Adrenal gland (tissue), 12 donors: ENCODE measurements around the gene LYPD1. TPM values are rescaled to one million over a fixed set of nuclear protein-coding genes. Genes with fewer than 3 reads are reported as not detected.
A peak's percentile ranks its signal among the peaks of the same experiment; 100 is the strongest.

Experiments used
- DNase-seq, 7 donors: peaks; one replicate each; pipeline ENCODE4 v3.0.0-alpha.2; 2019 to 2020
- H3K27ac ChIP-seq, 5 donors: fragments of 200-600 bp; sonication (generic) in 4 of 5; 1 replicate in 3 of 5; 2 replicates in 2 of 5; pipeline versions ENCODE4 v1.5.1 to v1.8.0; 2016 to 2020; ENCODE audit warnings: mild to moderate bottlenecking in 1 of 5
- H3K27me3 ChIP-seq: fragments of 200-600 bp; 2 replicates; pipeline ENCODE4 v1.8.0; 2021
- H3K36me3 ChIP-seq, 2 donors: fragments of 200-600 bp; replicated peaks in 1 of 2; 1 replicate in 1 of 2; 2 replicates in 1 of 2; pipeline versions ENCODE4 v1.5.1 to v1.8.0; 2018 to 2022
- H3K4me1 ChIP-seq, 2 donors: fragments of 200-600 bp; replicated peaks in 1 of 2; 1 replicate in 1 of 2; 2 replicates in 1 of 2; pipeline versions ENCODE4 v1.5.1 to v1.8.0; 2018 to 2021
- H3K4me3 ChIP-seq, 4 donors: fragments of 200-600 bp; sonication (generic) in 3 of 4; one replicate each; pipeline ENCODE4 v1.5.1; 2016 to 2018
- H3K9me3 ChIP-seq, 3 donors: fragments of 200-600 bp; sonication (generic) in 1 of 3; replicated peaks in 1 of 3; 1 replicate in 2 of 3; 2 replicates in 1 of 3; pipeline versions ENCODE4 v1.5.1 to v1.8.0; 2016 to 2021
- POLR2A ChIP-seq, 2 donors: fragments of 450-650 bp; IDR thresholded peaks; one replicate each; pipeline ENCODE4 v1.6.1; 2017; ENCODE audit warnings: antibody characterized with exemption in 2 of 2, mild to moderate bottlenecking in 2 of 2, moderate library complexity in 1 of 2
- WGBS, 4 donors: extraction: QIAGEN DNeasy Blood & Tissue Kit in 2 of 4; methylation state at CpG; one replicate each; pipeline versions ENCODE4 v1.1.5 to v1.1.7; 2013 to 2017; 5-methylcytosine and 5-hydroxymethylcytosine counted together
- intact Hi-C, 2 donors: fragments of 100-400 bp; cut with DNase I; formaldehyde crosslinking; loops; one replicate each; pipeline versions ENCODE4 v1.14.1 to v1.15.0; 2022 to 2023
- polyA plus RNA-seq, 3 donors: library from polyadenylated mRNA; stranded (reverse); fragments of 200-250 nt in 2 of 3; fragments of 350-450 nt in 1 of 3; fragmentation: Illumina TruSeq in 1 of 3; extraction: RNeasy Lipid Tissue Mini Kit (QIAGEN cat#74804) in 1 of 3; gene quantifications; one replicate each; pipeline ENCODE4 v1.2.3, GENCODE V29; 2013 to 2014
- total RNA-seq, 9 donors: library from RNA; depleted of rRNA in 4 of 9; stranded (reverse); fragments of >200 nt in 4 of 9; fragments of 120-200 nt in 1 of 9; fragmentation: NEBNext Ultra II Directional in 1 of 9; extraction: Animal tissue kit (Norgen Biotek cat#: 25700) in 1 of 9; gene quantifications; one replicate each; pipeline versions ENCODE4 v1.1.0 to v1.2.4, GENCODE V29; 2013 to 2023
- TF ChIP-seq, protein P1 (sequence below), 6 experiments: fragments of 450-650 bp in 4 of 6; fragments of 200-600 bp in 2 of 6; sonication (generic) in 1 of 6; IDR thresholded peaks; 1 replicate in 5 of 6; 2 replicates in 1 of 6; pipeline versions ENCODE4 v1.5.1 to v1.8.0; 2016 to 2021; ENCODE audit warnings: antibody characterized with exemption in 6 of 6, mild to moderate bottlenecking in 2 of 6, moderate library complexity in 1 of 6
- donor health status: healthy with polysubstance abuse.
- donor health status: Bipolar disorder and iron deficiency.
- donor health status: DM: yes; HTN: yes; CAD: no.
- donor health status: DM: no; HTN: no; CAD: no.
- donor health status: DM: no; HTN: no; CAD: no.
- donor health status: DM: yes; HTN: yes; CAD: no.

The LYPD1 gene
- total and polyA plus RNA-seq, 12 donors = 0.22 to 6.9 (median 0.80) TPM; not detected in 2

DNA sequence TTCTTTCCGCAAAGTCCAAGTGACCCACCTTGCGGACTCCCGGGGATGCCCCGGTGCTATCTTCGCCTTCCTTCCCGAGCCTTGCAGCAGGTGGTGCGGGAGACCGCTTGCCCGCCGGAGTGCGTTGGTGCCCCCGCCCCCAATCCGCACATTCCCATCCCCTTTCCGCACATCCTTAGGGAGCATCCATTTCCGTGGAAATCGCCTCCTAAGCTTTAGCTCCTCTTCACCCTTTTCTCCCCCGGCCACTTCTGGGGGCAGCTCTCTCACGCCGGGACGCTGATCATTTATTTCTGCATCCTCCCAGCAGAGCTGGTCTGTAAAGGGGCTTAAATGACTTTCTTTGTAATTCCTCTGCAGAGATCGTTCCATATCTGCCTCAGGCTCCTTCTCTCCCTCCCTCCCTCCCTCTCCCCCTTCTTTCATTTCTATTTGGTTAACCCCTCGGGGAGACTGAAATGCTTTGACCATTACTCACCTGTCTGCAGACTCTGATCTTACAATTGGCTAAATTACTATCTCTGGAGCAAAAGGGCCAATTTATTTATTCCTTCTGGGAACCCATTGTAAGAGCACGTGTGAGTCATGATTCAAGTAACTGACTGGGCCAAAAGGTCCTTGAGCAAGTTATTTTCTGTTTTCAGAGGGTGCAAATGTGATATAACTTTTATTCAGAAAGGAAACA, 1.3 kb upstream of the LYPD1 start:
- TF ChIP-seq, protein P1, sequence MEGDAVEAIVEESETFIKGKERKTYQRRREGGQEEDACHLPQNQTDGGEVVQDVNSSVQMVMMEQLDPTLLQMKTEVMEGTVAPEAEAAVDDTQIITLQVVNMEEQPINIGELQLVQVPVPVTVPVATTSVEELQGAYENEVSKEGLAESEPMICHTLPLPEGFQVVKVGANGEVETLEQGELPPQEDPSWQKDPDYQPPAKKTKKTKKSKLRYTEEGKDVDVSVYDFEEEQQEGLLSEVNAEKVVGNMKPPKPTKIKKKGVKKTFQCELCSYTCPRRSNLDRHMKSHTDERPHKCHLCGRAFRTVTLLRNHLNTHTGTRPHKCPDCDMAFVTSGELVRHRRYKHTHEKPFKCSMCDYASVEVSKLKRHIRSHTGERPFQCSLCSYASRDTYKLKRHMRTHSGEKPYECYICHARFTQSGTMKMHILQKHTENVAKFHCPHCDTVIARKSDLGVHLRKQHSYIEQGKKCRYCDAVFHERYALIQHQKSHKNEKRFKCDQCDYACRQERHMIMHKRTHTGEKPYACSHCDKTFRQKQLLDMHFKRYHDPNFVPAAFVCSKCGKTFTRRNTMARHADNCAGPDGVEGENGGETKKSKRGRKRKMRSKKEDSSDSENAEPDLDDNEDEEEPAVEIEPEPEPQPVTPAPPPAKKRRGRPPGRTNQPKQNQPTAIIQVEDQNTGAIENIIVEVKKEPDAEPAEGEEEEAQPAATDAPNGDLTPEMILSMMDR (IDR thresholded peaks at IDR 0.05) = no peak
- no peak for TF ChIP-seq POLR2A (IDR thresholded peaks at IDR 0.05)

DNA sequence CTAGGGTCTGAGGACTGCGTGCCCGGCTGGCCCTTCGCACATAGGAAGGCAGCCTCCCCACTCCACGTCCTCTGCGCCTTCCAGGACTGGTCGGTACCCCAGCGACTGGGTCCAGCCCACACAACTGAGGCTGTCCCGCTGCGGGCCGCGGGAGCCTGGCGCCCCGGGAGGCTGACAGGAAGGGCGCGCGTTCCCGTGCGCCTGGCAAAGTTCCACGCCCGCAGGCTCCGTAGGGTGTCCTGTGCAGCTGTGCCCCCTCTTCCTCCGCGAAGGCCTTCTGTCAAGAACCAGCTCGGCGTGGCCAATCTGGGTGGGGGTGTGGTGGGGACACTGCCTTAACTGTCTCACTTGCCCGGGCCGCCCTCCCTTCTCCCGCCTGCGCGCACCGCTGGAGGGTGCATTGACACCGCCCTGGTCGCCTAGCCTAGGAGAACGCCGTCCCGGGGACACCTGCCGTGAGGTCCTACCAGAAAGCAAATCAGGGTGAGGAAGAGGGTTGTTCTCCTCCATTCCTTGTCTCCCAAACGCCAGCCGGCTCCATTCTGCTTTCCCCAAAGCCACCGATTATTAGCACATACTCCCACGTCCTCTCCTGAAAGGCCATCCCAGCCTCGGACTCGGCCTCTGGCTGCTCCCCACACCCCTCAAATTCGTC, 618 bp upstream of the LYPD1 start:
- Histone ChIP-seq H3K4me3 (peak overlapping the region in 2 of 4 donors; percentile 4 to 53), H3K9me3 (peaks cover 0 to 4% (median 0%) of the 10 kb centered on the region in 3 donors), H3K27ac (peak overlapping the region in 1 of 5 donors; percentile 5), H3K4me1 (peaks cover 19 to 20% of the 10 kb centered on the region in 2 donors), H3K27me3 (peaks cover 30% of the 10 kb centered on the region), H3K36me3 (no peaks in the 10 kb centered on the region)
- 1 to 2% (median 1%) methylated on average over 21 to 44 of the region's 44 CpGs for WGBS, 4 donors
- TF ChIP-seq, protein P1 (IDR thresholded peaks at IDR 0.05) = no peak
- TF ChIP-seq POLR2A (IDR thresholded peaks at IDR 0.05) = no peak
- intact Hi-C loops = no loop called here
- DNase-seq = peak in 3 of 7 donors; percentile 17 to 55 (median 21)

More for the DNA sequence above, 1.3 kb upstream of the LYPD1 start:
- peaks cover 30% of the 10 kb centered on the region for H3K27me3 ChIP-seq
- peak overlapping the region in 1 of 4 donors; percentile 53 for H3K4me3 ChIP-seq
- peak in 1 of 7 donors; percentile 16 for DNase-seq
- no peak overlapping the region for H3K27ac ChIP-seq
- intact Hi-C loops = no loop called here
- WGBS, 4 donors = 15 to 18% (median 18%) methylated on average over 22 to 23 of the region's 23 CpGs
- H3K9me3 ChIP-seq = peaks cover 0 to 4% (median 0%) of the 10 kb centered on the region in 3 donors
- H3K4me1 ChIP-seq = peaks cover 19 to 20% of the 10 kb centered on the region in 2 donors
- H3K36me3 ChIP-seq = no peaks in the 10 kb centered on the region

DNA sequence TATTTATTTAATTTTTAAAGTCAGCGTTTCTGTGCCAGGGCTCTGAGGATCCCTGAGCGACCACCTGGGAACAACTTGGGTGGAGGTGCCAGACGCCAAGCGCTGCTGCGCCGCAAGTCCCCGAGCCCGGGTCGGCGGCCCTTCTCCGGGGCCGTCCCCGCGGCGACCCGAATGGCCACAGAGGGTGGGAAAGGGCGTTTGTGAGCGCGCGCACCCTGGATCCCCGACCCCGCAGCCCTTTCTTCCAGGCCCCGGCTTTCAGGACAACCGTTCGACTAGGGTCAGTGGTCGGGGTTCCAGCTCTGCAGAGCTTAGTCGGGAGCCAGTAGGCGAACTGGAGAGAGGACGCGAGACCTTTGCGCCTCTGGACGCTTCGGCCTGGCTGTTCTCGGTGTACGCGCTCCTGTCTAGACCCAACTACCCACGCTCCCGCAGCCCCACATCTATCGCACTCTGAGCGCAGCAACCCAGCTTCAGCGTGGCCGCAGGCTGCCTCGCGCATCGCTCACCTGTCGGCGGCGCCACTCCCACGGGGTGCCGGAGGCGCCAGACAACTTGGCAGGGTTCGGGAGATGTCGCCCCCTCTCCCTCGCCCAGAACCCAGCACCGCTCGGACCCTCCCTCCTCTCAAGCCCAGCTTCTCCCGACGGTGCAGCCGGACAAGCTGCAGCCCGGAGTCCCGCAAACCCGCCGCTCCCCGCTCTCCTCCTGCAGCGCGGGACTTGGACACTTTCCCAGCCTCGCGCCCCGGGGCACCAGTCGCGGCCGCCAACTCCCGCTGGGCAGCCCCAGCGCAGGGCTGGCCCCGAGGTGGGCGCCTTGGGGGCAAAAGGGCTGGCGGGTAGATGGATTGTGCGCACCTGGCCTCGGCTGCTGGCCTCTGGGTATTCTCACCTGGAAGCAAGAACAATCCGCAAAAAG, 758 bp downstream of the LYPD1 start:
- TF ChIP-seq, protein P1 (IDR thresholded peaks at IDR 0.05) = no peak
- no peak for TF ChIP-seq POLR2A (IDR thresholded peaks at IDR 0.05)
- Histone ChIP-seq H3K36me3 (no peaks in the 10 kb centered on the region), H3K4me1 (peaks cover 19 to 20% of the 10 kb centered on the region in 2 donors), H3K9me3 (peaks cover 0 to 4% (median 0%) of the 10 kb centered on the region in 3 donors), H3K27ac (no peak overlapping the region), H3K4me3 (peak overlapping the region in 2 of 4 donors; percentile 4 to 53), H3K27me3 (peaks cover 30% of the 10 kb centered on the region)
- intact Hi-C loops = no loop called here
- DNase-seq = no peak
- 1 to 3% (median 2%) methylated on average over 37 to 80 of the region's 80 CpGs for WGBS, 4 donors
